HFF-Myc (cell line): ENCODE data around the gene MPC2.
"Not testable (repeated sequence)": the region's sequence is repeated elsewhere in the genome, so short reads cannot be mapped to it uniquely, and the experiment has no call there.

Source experiments
- DNase-seq: peaks from one replicate; pipeline ENCODE4 v3.0.0-alpha.2; 2011; ENCODE audit warnings: low read depth; ENCODE audit errors: extremely low read depth
- H3K4me3 ChIP-seq: replicated peaks from 2 replicates; pipeline ENCODE4 v1.5.1; 2011; ENCODE audit warnings: low read depth, mild to moderate bottlenecking, control low read depth, low read length
- CTCF ChIP-seq: IDR thresholded peaks from 2 replicates; pipeline ENCODE4 v1.5.1; 2012; ENCODE audit warnings: mild to moderate bottlenecking, low read depth, low read length, control low read depth; ENCODE audit errors: missing control alignments

MPC2 gene

DNA sequence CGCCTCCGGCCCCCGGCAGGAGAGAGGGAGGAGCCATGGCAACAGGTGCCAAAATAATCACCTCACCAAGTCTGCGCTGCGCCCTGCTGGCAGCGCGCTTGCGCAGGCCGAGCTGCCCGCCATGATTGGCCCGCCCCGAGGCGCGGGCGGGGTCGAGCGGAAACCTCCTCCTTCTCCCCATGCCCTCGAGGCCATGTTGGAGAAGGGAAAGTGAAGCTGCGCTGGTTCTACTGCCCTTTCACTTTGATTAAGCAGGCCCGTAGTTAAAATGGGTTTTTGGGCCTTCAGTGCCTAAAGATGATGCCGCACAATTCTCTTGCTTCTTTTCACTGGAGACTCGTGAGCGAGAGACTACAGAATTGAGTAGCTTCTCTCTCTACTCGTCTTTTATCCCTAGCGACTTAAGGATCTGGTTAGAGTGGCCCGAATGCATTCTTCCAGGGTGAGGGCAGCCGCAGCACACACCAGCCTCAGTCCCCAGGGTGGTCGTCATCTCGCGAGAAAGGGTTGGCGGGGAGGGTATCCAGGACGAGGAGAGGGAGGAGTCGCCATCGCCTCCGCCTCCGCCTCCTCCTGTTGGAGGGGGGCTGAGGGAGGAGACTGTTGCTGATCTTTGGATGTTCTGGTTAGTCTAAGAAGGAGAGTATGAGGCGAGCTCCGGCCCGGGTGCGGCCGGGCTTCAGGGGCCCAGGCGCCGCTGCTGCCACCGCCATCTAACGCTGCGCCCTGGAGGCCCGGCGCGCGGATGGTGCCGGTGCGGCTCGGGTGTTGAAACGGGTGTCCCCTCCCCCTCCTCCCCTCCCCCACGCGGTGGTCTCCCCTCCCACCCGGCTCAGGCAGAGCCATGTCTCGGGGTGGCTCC lies 573 bp downstream of the MPC2 start, which contains the start of gene DCAF6:
TSS of gene DCAF6 (plus strand) at position 616 of the 862 bp plus-strand sequence. CDS start at position 845, 229 bp downstream.
- TF ChIP-seq CTCF = no peak
- peak within 1 kb of the TSS; percentile 88 for H3K4me3 ChIP-seq
- peak; percentile 92 for DNase-seq

GRCh38 chr1:167935216-167936067 lies 1.4 kb downstream of the MPC2 start:
- TF ChIP-seq CTCF = no peak
- DNase-seq = no peak
- H3K4me3 ChIP-seq = peak overlapping the region; percentile 88

GRCh38 chr1:167934426-167935215 lies 2.3 kb downstream of the MPC2 start:
- no peak for TF ChIP-seq CTCF
- peak overlapping the region; percentile 88 for H3K4me3 ChIP-seq
- no peak for DNase-seq

DNA sequence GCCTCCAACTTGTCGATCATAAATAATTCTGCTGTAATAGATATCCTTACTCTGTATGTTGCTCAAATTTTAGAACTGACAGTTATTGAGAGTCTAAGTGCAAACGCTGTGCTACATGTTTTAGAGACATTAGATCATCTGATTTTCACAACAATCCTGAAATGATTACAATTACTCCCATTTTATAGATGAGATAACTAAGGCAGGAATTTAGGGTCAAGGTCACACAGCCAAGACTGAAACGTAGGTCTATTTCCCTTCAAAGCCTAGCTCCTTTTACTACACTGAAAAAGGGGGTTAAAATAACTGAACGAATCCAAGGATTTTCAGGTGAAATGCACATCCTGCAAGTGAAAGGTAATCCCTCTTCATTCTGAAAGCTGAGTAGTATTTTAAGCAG lies 3.1 kb downstream of the MPC2 start:
- H3K4me3 ChIP-seq = no peak overlapping the region; the same call in 1 of the 2 replicates
- DNase-seq = no peak
- no peak for TF ChIP-seq CTCF

- no peak for DNase-seq
- no peak for TF ChIP-seq CTCF
- H3K4me3 ChIP-seq = no peak overlapping the region
These were observed 7.1 kb downstream of the MPC2 start for GRCh38 chr1:167929725-167930124.

- H3K4me3 ChIP-seq, DNase-seq: not testable (repeated sequence)
These were observed 8.0 kb downstream of the MPC2 start for GRCh38 chr1:167928919-167929318.
